ENCODE results near the gene PZP.

Gene PZP

GRCh38 chr12:9101018-9101687, 107.0 kb downstream of the PZP start:
- TF ChIP-seq, protein P1, sequence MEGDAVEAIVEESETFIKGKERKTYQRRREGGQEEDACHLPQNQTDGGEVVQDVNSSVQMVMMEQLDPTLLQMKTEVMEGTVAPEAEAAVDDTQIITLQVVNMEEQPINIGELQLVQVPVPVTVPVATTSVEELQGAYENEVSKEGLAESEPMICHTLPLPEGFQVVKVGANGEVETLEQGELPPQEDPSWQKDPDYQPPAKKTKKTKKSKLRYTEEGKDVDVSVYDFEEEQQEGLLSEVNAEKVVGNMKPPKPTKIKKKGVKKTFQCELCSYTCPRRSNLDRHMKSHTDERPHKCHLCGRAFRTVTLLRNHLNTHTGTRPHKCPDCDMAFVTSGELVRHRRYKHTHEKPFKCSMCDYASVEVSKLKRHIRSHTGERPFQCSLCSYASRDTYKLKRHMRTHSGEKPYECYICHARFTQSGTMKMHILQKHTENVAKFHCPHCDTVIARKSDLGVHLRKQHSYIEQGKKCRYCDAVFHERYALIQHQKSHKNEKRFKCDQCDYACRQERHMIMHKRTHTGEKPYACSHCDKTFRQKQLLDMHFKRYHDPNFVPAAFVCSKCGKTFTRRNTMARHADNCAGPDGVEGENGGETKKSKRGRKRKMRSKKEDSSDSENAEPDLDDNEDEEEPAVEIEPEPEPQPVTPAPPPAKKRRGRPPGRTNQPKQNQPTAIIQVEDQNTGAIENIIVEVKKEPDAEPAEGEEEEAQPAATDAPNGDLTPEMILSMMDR (IDR thresholded peaks at IDR 0.05; ENCODE audit: extremely low read depth, missing control alignments) = no peak
- DNase-seq (ENCODE audit: low spot score) = no peak

- DNase-seq (ENCODE audit: low spot score) = no peak
- TF ChIP-seq, protein P1 (IDR thresholded peaks at IDR 0.05; ENCODE audit: extremely low read depth, missing control alignments) = no peak
Observed at GRCh38 chr12:9099552-9100190, 108.5 kb downstream of the PZP start.

All from GM20000 (cell line).